NB4 (cell line): Measurements from ENCODE around the gene ATXN7L1.

Experiments used
- CTCF ChIP-seq: IDR thresholded peaks from one replicate; pipeline ENCODE4 v1.5.1; 2012; ENCODE audit warnings: low read depth, low read length
- POLR2A ChIP-seq: IDR thresholded peaks from 2 replicates; pipeline ENCODE4 v1.6.1; 2011; ENCODE audit warnings: mild to moderate bottlenecking; ENCODE audit not compliant: insufficient read length; ENCODE audit errors: extremely low read depth
- TF ChIP-seq, protein P1 (sequence below): IDR thresholded peaks from 2 replicates; pipeline ENCODE4 v1.6.1; 2011; ENCODE audit warnings: low read depth, low read length

DNA sequence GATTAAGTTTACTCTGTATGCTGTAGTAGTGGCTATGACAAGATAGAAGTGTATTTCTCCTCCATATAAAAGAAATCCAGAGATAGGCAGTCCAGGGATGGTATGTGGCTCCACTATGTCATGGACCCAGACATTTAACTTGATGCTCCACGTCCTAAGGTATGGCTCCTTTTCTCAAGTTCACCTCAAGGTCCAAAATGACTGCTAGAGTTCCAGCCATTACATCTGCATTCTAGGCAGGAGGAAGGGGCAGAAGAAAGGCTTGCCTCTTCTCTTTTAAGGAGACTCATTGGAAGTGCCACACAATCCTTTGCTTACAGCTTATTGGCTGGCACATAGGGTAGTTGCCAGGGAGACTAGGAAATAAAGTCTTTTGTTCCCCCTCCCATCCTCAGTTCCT lies 27.7 kb upstream of the ATXN7L1 start:
- no peak for TF ChIP-seq CTCF
- TF ChIP-seq POLR2A = no peak
- TF ChIP-seq, protein P1, sequence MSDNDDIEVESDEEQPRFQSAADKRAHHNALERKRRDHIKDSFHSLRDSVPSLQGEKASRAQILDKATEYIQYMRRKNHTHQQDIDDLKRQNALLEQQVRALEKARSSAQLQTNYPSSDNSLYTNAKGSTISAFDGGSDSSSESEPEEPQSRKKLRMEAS = no peak
